ENCODE data around the gene DOCK6. TPM values are rescaled to one million over a fixed set of nuclear protein-coding genes. Genes with fewer than 3 reads are reported as not detected.
A peak's percentile ranks its signal among the peaks of the same experiment; 100 is the strongest.

Gene DOCK6
- total and polyA plus RNA-seq, 2 of the 13 experiments (the other 11 are each of a cell fraction or from before 2014, with no cell fraction given) = 5.4 to 38.1 TPM

GRCh38 chr19:11236324-11237301, 25.7 kb downstream of the DOCK6 start (continued):
- no peak for TF ChIP-seq ZBTB26 (CRISPR knock-in tag; IDR thresholded peaks at IDR 0.05; ENCODE audit: borderline replicate concordance)
- no peak for TF ChIP-seq ZNF260 (CRISPR knock-in tag; IDR thresholded peaks at IDR 0.05; ENCODE audit: borderline replicate concordance, low read depth)
- no peak for TF ChIP-seq SAFB2 (CRISPR knock-in tag; IDR thresholded peaks at IDR 0.05; ENCODE audit: borderline replicate concordance, low read depth)
- no peak for TF ChIP-seq DMTF1 (CRISPR knock-in tag; IDR thresholded peaks at IDR 0.05)
- TF ChIP-seq CEBPB (IDR thresholded peaks at IDR 0.05; ENCODE audit: borderline replicate concordance, low read depth, low read length) = no peak; the same call in 1 of the 2 replicates
- TF ChIP-seq ZNF704 (CRISPR knock-in tag; IDR thresholded peaks at IDR 0.05; ENCODE audit: borderline replicate concordance) = no peak
- no peak; the same call in 1 of the 2 replicates for TF ChIP-seq ZNF580 (CRISPR knock-in tag; IDR thresholded peaks at IDR 0.05; ENCODE audit: borderline replicate concordance, low read depth)
- peak; percentile 71; the same call in 1 of the 2 replicates for TF ChIP-seq ZMYM2 (CRISPR knock-in tag; IDR thresholded peaks at IDR 0.05)
- peak; percentile 32 for TF ChIP-seq XRCC5 (optimal IDR thresholded peaks at IDR 0.05; ENCODE audit: low read length)
- TF ChIP-seq RNF2 (conservative IDR thresholded peaks at IDR 0.05; ENCODE audit: low read depth) = no peak
- TF ChIP-seq ZBTB44 (CRISPR knock-in tag; IDR thresholded peaks at IDR 0.05) = no peak
- no peak; the same call in 1 of the 2 replicates for TF ChIP-seq ZNF124 (CRISPR knock-in tag; IDR thresholded peaks at IDR 0.05)
- TF ChIP-seq ZBTB46 (CRISPR knock-in tag; IDR thresholded peaks at IDR 0.05; ENCODE audit: borderline replicate concordance) = no peak
- TF ChIP-seq GFI1 (CRISPR knock-in tag; IDR thresholded peaks at IDR 0.05; ENCODE audit: borderline replicate concordance) = no peak
- peak; percentile 75; the same call in 1 of the 2 replicates for TF ChIP-seq FOSL2 (CRISPR knock-in tag; IDR thresholded peaks at IDR 0.05)
- no peak; the same call in 1 of the 2 replicates for TF ChIP-seq TFDP2 (CRISPR knock-in tag; IDR thresholded peaks at IDR 0.05)
- peak; percentile 86 for TF ChIP-seq SAP130 (CRISPR knock-in tag; IDR thresholded peaks at IDR 0.05; ENCODE audit: low read depth)

Measured in HepG2 (cell line).